ENCODE measurements around the gene SIX2.

The SIX2 gene

DNA sequence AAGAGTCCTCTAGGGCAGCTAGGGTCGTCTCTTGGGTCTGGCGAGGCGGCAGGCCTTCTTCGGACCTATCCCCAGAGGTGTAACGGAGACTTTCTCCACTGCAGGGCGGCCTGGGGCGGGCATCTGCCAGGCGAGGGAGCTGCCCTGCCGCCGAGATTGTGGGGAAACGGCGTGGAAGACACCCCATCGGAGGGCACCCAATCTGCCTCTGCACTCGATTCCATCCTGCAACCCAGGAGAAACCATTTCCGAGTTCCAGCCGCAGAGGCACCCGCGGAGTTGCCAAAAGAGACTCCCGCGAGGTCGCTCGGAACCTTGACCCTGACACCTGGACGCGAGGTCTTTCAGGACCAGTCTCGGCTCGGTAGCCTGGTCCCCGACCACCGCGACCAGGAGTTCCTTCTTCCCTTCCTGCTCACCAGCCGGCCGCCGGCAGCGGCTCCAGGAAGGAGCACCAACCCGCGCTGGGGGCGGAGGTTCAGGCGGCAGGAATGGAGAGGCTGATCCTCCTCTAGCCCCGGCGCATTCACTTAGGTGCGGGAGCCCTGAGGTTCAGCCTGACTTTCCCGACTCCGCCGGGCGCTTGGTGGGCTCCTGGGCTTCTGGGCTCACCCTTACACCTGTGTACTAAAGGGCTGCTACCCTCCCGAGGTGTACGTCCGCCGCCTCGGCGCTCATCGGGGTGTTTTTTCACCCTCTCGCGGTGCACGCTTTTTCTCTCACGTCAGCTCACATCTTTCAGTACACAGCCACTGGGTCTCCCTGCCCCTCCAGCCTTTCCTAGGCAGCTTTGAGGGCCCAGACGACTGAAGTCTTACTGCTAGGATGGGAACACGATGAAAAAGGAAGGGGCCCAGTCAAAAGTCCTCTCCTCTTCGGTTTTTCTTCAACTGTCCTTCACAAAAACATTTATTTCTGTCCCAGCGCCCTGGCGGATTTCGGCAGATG, 8.1 kb downstream of the SIX2 start:
- no peak for DNase-seq

DNA sequence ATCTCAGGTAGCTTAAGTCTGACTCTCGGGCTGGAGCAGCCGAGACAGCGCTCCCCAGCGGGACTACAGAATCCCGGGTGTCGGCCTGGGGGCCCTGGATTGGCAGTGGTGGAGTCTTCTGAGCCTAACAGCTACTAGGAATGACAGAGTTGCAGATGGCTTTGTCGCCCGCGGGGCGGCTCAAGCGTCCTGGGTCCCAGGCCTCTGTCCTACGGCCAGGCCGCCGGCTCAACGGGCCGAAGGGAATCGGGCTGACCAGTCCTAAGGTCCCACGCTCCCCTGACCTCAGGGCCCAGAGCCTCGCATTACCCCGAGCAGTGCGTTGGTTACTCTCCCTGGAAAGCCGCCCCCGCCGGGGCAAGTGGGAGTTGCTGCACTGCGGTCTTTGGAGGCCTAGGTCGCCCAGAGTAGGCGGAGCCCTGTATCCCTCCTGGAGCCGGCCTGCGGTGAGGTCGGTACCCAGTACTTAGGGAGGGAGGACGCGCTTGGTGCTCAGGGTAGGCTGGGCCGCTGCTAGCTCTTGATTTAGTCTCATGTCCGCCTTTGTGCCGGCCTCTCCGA, 8.8 kb downstream of the SIX2 start:
- no peak for DNase-seq

DNA sequence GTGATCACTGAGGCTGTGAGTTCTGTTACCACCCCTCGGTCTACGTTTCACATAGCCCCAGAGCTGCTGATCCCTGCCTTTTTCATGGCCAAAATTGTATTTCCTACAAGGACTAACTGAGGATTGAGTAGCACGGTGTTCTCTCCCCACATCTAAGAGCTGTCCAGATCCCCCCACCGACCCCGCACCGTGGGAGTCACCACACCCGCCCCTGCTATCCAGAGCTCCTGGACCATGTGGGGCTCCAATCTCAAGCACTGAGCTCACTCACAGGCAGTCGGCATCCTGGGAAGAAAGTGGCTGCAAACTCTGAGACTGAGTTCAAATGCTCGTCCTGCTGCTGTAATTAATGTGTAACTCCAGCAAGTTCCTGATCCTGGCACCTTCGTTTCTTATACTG, 9.7 kb downstream of the SIX2 start:
- no peak for DNase-seq

DNA sequence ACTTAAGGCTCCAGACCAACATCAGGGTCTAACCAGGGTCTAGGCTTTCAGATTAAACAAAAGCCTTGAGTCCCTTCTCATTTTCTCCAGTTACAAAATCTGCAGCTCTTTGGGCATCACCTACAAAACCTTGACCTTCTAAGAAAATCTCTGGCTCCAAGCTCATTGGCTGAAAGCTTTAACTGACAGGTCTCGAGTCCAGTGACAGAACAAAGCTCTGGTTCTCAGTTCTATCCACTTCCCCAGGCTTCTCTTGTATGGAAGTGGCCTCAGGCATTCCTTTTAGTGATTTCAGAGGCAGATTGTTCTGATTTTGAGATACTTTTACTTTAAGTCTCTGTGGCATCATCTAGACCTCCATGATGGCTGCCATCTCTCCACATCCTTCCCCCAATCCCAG, 11.3 kb downstream of the SIX2 start:
- DNase-seq, result no peak

DNA sequence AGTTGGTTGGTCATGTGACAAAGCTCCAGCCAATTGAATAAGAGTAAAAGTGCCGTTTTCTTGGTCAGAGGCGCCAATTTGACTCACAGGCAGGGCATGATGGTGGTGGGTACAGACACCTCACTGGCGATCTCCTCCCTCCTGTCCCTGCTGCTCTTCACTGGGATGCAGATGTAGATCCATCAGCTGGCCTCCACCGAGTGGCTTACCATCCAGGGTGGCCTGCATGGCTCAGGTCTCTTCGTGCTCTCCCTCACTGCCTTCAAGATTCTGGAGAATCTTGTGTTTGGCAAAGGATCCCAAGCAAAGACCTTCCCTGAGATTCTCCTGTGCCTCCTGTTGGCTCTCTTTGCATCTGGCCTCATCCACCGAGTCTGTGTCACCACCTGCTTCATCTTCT, 12.9 kb downstream of the SIX2 start:
- DNase-seq, result no peak

DNA sequence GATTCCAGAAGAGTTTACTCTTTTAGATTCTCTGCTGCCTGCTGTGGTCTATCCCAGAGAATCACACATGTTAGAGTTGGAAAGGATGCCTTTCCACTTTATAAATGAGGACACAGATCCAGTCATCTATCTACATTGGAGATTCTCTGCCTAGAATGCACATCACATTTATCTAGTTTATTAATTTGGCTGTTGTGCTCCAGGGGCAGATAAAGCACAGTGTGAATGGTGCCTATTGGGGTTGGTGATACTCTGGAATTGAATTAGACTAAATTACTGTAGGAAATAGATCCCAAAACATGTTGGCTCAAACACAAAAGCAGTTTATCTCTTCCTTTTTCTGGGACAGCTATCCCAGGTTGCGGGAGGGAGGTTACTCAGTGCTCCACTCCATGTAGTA, 14.9 kb downstream of the SIX2 start:
- DNase-seq, result no peak

DNA sequence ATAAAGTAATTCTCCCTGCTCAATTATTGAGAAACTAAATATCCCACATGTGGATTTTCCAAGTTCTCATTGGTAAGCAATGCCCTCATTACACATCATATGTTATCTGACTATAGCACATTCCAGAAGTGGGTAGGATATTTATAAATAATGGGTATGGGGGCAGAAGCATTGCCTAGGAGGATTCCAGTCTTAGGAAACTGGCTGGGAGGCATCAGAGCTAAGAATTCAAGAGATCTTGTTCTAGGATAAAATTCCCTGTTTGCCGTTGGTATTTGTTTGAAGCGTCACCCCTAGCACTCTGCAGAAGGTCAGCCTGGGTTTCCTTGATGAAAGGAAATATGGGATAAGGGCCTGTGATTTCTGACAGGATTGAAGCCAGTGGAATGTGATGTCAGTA, 20.1 kb downstream of the SIX2 start:
- no peak for DNase-seq

DNA sequence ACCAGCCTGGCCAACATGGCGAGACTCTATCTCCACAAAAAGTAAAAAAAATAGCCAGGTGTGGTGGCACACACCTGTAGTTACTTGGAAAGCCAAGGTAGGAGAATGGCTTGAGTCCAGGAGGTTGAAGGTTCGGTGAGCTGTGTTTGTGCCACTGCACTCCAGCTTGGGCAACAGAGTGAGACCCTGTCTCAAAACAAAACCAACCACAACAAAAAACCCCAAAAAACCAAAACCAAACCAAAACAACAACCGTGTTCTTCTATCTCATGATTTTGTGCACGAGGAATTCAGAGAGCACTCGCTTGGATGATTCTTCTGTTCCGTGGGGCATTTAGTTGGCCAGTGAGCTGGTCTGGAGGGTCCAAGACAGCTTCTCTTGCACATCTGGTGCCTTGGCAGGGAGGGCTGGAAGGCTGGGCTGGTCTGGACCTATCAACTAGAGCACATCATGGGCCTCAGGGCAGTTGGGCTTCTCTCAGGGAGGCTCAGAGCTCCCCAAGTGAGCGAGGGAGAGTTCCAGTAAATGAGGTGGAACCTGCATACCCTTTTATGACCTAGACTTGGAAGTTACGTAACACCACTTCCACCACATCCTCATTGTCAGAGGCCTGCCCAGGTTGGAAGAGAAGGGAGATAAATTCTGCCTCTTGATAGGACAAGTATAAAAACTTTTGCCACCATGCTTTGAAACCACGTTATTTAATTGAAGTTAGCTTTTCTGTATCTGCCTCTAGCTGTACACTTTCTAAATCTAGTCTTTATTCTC, 25.2 kb downstream of the SIX2 start:
- no peak for DNase-seq

DNA sequence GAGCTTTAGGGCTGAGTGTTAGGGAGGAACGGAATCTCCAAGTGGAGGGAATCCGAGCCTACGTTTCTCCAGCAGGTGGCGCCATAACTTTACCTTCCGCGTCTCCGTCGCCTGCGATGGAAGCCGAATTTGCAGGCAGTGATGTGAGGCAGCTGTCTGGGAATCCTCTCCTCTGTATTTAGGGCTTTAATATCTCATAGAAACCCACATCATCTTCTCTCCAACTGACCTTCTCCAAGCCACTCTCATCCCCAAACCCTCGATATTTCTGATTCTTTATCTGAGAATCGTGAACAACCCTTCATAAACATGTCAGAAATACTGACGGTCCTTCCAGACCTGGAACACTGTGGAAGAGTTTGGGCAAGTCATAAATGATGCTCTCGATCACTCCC, 27.5 kb downstream of the SIX2 start:
- DNase-seq, result peak; percentile 78

DNA sequence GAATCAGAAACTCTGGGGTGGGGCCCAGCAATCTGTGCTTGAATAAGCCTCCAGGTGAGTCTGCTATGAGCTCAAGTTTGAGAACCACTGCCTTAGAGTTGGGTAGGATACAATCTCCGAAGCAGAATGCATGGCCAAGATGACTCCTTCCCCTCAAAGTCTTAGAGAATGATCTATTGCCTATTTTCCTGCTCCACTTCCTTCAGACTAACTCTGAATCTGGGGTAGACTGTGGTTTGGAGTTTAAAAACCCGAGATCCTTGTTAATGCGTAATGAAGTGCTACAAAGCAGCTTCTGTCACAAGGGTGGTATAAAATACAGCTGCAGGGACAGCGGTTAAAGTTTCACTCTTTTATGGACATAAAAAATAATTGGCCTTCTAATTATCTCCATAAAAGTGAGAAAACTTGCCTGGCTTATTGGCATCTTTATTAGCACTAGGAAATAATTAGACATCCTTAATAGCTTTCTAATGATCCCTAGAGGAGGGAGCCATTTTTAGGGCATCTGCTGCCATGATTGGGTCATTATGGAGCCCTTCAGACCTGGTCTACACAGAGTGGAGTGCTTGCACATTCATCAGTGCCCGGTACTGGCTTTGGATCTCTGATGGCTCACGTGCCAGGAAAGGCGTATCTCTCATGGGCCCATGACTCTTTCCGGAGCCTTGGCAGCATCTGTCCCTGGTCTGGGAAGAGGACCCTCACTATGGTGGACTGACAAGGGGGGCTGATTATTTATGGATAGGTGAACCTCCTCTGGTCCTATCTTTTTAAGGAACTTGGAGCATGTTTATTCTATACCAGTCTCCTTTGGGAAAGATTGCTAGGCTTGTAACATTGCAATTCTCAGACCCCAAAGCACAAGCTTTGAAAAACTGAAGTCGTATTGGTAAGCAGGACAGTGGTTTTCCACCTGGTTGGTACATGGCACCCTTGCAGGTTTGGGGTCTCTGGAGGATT, 28.2 kb downstream of the SIX2 start:
- DNase-seq, result no peak

DNA sequence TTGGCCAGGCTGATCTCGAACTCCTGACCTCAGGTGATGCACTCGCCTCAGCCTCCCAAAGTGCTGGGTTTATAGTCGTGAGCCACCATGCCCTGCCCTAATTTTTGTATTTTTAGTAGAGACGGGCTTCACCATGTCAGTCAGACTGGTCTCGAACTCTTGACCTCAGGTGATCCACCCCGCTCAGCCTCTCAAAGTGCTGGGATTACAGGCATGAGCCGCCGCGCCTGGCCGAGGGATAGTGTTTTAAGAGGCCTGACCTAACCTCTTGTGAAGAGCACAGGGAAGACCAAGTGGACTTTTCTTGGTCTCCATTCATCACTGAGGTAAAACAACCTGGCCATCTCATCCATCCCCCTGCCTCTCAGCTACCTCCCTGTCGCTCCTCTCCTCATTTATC, 29.7 kb downstream of the SIX2 start:
- no peak for DNase-seq

DNA sequence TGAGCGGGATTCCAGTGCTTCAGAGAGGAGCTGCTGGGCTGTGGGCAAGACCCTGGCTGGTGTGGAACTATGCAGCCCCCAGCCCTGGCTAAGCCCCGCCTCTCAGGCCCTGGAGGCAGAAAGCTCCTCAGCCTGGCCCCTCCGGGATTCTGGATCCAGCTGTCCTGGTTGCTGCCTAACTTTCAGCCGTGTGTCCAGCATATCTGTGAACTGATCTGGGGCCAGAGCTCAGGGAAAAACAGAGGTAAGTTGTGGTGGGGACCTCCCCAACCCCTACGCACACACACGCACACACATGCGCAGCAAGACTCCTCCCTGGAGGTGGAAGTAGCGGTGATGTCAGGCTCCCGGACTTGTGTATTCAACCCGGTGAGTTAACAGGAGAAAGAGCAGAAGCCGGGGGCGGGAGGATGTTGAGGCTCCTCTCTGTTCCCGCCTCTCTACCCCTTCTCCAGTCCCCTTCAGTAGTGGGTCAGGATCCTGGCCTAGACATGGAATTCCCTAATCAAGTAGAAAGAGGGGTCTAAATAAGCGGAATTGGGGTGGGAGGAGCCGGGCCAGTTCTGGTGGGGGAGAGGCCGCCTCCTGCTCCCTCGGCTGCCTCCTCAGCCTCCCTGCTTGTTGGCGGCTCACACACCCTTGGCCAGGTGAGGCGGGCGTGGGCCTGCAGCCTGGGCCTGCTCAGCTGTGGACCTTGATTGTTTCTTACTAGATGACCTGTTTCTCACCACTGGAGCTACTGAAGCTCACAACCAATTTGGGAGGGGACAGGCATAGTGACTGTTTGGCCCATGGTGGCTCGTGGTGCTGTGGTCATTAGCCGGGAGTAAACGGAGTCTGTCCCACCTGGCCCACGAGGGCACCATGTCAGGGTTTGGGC, 33.4 kb downstream of the SIX2 start:
- DNase-seq, result no peak

DNA sequence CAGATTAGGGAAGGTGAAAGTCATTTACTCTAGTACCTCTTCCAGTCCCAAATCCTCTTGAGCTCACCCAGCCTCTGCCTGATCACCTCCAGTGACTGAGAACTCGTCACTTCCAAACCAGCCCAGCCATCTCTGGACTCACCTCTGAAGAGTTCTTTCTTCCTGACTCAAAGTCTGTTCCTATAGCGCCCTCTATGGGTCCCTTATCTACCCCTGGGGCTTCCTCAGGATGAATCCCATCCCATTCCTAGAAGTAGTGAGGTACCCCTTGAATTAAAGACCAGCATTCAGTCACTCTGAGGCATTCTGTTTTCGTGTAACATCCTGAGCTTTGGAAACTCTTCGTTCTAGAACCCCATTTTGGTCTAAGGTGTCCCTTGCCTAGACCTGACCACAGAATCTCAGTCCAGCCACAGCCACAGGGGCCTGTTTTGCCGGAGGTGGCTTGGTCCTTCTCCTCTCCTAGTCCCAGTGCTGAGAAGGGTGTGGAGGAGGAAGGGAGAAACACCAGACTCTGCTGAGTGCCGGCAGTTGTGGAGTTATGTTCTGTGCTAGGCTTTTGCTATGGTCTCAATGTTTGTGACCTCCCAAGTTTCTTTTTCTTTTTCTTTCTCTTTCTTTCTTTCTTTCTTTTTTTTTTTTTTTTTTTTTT, 35.1 kb downstream of the SIX2 start:
- peak; percentile 23 for DNase-seq

DNA sequence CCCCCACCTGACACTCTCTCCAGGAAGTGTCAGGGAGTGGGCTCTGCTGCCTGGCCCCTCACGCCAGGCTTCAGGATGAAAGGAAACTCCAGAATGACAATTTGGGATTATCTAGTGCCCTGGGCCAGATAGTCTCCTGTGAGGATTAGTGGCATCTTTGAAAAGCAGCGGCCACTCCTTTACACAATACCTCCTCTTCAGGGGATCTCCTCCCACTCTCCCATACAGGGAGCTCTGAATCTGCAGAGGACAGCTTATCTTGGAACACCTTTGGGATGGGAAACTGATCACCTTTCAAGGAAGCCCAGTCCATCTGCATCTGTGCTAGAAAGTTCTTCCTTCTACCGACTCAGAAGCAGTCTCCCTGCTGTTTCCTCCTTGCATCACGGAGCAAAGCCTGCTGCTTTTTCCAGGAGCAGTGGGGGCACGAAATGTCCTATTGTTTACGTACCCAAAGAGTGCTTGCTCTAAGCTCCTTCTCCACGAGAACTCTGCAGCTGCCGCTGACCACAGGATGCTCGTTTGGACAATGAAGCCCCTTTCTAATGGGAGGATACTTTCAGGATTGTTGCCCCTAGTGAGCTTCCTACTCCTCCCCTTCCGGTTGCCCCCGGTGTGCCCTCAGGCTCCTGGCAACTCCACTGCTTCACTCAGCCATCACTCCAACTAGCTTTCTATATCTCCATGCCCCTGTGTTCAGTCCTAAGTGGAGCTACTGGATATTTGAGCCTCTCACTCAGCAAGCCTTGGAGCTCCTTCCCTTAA, 36.3 kb downstream of the SIX2 start:
- DNase-seq, result peak; percentile 76

DNA sequence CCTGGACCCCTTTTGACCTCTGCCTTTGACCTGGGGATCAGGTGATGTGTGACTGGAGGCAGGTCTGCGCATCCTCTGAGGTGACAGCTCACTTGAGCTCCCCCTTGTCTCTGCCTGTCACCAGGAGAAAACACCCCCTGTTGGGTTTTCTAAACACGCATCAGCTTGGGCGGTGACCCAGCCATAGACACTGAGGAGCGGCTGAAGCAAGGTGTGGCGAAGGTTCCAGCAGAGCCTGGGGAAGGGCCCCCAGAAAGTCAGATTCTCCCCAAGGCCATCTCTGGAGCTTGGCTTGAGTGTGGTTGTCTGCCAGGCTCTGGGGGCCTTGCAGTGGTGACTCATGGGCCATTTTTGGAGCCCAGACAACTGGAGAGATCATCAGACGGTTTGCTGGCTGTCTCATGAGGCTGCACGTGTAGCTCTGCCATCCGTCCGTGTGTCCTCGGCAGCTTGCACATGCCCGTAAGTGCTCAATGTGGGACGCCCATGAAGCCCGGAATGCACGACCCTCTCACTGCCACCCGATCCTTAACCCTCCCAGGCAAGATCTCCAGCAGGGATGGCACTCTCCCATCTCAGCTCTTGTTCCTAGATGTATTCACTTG, 38.3 kb downstream of the SIX2 start:
- DNase-seq, result no peak

DNA sequence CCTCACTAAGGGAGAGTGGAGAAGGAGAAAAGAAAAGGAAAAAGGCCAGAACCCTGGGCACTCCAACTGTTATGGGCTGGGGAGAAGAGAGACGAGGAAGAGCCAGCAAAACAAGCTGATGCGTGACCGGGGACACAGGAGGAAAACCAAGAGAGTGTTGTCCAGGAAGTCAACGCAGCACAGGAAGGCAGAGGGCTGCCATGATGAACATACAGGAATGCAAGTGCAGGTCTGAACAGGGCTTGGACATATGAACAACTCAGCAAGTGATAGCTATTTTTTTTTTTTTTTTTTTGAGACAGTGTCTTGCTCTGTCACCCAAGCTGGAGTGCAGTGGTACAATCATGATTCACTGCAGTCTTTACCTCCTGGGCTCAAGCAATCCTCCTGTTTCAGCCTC, 39.3 kb downstream of the SIX2 start:
- no peak for DNase-seq

DNA sequence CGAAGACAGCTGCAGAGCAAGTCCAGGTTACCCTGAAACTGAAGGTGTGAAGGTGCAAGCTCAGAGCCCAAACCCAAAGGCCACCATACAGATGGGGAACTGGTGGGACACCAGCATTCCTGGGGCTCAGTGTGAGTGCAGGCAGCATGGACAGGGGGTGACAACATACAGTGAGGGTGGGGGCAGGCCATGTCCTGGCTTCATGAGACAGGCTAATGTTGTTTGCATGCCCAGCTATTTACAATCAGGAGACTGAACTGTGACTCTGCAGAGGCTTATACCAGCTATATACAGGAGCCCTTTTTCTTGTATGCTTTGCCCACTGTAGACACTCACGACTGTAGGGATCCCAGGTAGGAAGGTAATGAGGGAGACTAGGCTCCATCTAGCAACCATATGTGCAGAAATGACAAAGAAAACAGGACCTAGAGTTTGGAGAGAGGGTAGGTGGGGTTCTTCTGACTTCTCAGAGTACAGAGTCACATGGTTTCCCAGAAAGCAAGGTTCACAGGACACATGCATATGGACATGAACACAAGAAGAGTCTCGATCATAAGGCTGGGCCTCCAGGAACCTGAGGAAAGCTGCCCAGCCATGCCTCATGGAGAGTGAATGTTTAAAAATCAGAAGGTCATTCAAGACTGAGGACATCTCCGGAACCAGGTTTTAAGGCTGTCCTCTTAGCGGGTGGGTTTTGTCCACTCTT, 41.4 kb downstream of the SIX2 start:
- no peak for DNase-seq

DNA sequence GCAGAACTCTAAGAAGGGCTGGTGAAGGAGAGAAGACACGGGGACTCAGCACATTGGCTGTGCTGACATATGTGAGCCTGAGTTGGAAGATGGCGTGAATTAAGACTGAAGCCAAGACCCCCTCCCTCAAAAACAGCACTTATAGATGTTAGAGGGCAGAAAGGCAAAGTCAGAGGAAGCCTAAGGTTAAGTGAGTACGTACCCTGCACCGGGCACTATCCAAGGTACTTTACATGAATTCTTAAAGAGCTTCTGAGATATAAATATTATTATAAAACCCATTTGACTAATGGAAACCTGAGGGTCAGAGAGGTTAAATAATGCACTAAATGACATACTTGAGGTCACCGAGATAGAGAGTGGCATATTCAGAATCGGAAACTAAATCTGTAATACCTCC, 42.2 kb downstream of the SIX2 start:
- no peak for DNase-seq

DNA sequence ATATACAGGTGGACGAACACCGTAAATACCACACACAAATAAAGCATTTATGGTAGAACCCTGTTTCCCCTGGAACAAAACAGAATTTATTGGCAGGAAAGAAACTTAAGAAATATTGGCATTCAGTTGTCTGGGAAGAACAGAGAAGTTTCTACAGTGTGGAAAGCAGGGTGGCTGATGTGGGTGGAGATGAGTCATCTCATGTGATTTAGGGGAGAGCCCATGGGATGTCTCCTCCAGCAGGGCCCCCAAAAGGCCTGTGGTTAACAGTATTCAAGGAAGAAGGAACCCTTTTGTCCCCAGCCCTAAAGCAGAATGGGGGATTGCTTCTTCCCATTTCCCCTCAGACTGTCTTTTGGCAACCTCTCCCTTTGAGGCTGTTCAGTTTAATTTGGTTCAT, 43.6 kb downstream of the SIX2 start:
- DNase-seq, result no peak

Measured in DMS79 treated with DMSO at 0.1 percent for 48 hours (cell line).